H1 (cell line): Measurements from ENCODE around the gene CRYBB2. TPM values are rescaled to one million over a fixed set of nuclear protein-coding genes. Genes with fewer than 3 reads are reported as not detected.

ENCODE experiments used
- SAP30 ChIP-seq: fragments of 300-600 bp; sonication (generic); IDR thresholded peaks from 2 replicates; pipeline ENCODE4 v1.7.1; 2012; ENCODE audit warnings: low read length, moderate library complexity, mild to moderate bottlenecking, inconsistent platforms; ENCODE audit not compliant: insufficient read depth, insufficient replicate concordance
- SRF ChIP-seq: IDR thresholded peaks from 2 replicates; pipeline ENCODE4 v1.6.1; 2011; ENCODE audit warnings: mild to moderate bottlenecking, low read depth, low read length, moderate library complexity
- polyA plus RNA-seq, 7 experiments: library from polyadenylated mRNA; depleted of rRNA in 3 of 7; stranded (reverse) in 5 of 7; unstranded in 2 of 7; fragments of >200 nt in 5 of 7; fragments of 200-250 nt in 2 of 7; gene quantifications; 1 replicate in 5 of 7; 2 replicates in 1 of 7; 4 replicates in 1 of 7; pipeline versions ENCODE4 v1.2.1 to v1.2.3, GENCODE V29; 2011 to 2013; ENCODE audit warnings: missing spikeins in 2 of 7, mixed read lengths in 2 of 7
- total RNA-seq: library from RNA; stranded (reverse); fragmentation: NEBNext Ultra II Directional; extraction: Animal tissue kit (Norgen Biotek cat#: 25700); gene quantifications from 2 replicates; pipeline ENCODE4 v1.2.1, GENCODE V29; 2021

The CRYBB2 gene
- total and polyA plus RNA-seq, 2 of the 8 experiments (the other 6 are each of a cell fraction or from before 2014, with no cell fraction given), result 0.12 TPM; not detected in 1

- TF ChIP-seq SRF (no peak), SAP30 (no peak)
Measured at GRCh38 chr22:25176175-25176574, 43.3 kb upstream of the CRYBB2 start (continued).
